ENCODE results near the gene TUT7.

Gene TUT7

DNA sequence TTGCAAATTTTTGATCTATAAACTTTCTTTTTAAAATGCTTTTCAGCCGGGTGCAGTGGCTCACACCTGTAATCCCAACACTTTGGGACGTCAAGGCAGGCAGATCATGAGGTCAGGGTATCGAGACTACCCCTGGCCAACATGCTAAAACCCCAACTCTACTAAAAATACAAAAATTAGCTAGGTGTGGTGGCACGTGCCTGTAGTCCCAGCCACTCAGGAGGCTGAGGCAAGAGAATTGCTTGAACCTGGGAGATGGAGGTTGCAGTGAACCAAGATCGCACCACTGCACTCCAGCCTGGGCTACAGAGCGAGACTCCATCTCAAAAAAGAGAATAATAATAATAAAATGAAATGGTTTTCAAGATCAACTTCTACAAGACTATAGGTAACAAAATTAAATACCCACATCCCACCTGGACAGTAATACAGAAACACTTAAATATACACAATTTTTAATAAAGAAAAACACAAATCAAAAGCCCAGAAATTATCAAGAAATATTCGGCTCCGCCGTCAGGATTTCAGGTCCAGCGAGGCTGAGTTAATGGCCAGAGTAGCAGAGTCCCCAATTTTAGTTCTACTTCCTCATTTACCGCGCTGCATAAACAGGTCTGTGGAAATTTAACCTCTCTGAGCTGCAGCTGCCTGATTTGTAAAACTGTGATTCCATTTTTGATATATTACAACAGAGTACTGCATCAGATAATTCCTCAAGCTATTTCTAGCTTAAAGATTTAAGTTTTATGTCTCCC is 4.0 kb downstream of the TUT7 start:
- in situ Hi-C loops (cut with HindIII; ENCODE audit: low pct_ligation_motif_present, low pct_unique_long_range_greater_than_20kb, low sequenced_read_pairs): no loop called here
- DNase-seq: no peak

DNA sequence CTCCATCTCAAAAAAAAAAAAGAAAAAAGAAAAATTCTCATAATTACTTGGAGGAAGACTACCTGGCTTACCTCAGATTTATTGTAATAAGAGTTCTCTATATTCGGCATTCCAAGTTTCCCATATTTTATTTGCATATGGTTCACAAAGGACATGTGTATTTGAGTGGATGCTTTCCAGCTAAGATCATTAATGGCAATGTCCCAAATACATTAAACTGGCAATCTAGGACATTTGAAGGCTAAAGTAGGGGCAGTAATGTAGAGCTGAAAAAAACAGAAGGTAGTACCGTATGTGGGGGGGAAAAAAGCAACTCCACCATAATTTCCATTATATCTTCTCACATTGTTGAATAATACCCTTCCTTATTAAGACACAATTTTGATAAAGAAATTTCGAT is 4.9 kb downstream of the TUT7 start:
- in situ Hi-C loops (cut with HindIII; ENCODE audit: low pct_ligation_motif_present, low pct_unique_long_range_greater_than_20kb, low sequenced_read_pairs): no loop called here
- DNase-seq: no peak

DNA sequence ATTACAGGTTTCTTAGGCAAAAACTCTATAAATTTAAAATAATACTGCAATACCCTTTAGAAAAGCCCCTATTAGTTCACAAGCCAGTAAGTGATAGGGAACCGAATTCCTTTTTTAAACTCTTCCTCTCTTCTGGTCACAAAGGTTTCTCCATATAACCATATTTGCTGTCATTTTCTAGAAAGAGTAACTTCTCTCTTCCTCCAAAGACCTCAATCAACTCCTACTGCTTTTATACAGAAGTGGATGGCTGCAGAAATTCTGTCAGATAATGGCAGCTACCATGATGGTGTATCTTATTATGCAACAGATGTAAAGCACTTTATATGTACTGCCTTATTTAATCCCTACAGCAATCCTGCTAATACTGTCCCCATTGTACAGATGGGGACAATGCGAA is 6.2 kb downstream of the TUT7 start:
- in situ Hi-C loops (cut with HindIII; ENCODE audit: low pct_ligation_motif_present, low pct_unique_long_range_greater_than_20kb, low sequenced_read_pairs): no loop called here
- DNase-seq: no peak

DNA sequence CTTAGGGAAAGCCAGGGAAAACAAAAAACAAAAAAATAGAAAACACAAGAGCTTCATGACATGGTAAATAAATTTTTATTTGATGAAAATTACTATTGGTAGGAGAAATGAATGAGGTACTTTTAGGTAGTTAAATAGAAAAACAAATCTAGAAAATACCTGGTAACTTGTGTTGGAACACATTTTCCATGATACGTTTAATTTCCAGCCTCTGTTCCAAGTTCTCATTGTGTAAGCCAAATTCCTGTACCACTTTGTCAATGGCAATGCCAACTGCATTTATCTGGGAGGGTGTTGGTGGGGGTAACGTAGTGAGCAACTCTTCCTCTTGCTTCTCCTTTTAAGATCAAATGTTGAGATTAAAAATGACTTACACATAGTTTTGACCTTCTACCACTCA is 9.4 kb downstream of the TUT7 start:
- no peak for DNase-seq
- in situ Hi-C loops (cut with HindIII; ENCODE audit: low pct_ligation_motif_present, low pct_unique_long_range_greater_than_20kb, low sequenced_read_pairs): no loop called here

DNA sequence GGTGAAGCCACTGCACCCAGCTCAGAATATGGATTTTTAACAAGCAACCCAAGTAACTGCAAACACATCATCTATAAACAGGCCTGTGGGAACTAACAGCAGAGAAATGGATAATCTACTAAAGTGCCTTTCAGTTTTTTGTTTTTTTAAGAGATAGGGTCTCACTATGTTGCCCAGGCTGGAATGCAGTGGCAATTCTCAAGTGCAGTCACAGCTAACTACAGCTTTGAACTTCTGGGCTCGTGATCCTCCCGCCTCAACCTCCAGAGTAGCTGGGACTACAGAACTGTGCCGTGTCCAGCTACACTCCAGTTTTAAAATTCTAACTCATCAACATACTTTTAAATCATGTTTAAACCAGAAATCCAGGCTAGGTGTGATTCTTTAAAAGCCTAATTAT is 11.9 kb downstream of the TUT7 start:
- DNase-seq: no peak
- in situ Hi-C loops (cut with HindIII; ENCODE audit: low pct_ligation_motif_present, low pct_unique_long_range_greater_than_20kb, low sequenced_read_pairs): no loop called here

DNA sequence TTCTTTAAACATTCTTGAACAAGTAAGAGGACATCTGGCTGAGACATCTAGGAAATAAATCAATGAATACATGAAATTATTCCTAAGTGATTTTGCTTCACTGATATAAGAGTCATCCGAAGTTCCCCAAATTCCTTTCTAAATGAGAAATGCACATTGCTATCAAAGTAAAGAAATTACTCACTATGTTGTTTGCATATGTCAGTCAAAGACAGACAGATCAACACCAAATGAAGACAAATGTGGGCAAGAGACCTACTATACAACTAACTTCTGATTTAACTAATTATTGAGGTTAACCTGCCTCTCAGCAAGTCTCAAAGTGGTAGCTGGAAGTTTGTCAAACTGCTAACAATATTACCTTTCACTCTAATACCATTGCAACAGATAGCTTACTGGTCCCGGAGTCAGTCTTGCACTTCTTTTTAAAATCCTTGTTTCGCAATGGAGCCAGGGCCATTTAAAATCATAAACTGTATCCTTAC is 13.2 kb downstream of the TUT7 start:
- in situ Hi-C loops (cut with HindIII; ENCODE audit: low pct_ligation_motif_present, low pct_unique_long_range_greater_than_20kb, low sequenced_read_pairs): no loop called here
- peak; percentile 78 for DNase-seq

DNA sequence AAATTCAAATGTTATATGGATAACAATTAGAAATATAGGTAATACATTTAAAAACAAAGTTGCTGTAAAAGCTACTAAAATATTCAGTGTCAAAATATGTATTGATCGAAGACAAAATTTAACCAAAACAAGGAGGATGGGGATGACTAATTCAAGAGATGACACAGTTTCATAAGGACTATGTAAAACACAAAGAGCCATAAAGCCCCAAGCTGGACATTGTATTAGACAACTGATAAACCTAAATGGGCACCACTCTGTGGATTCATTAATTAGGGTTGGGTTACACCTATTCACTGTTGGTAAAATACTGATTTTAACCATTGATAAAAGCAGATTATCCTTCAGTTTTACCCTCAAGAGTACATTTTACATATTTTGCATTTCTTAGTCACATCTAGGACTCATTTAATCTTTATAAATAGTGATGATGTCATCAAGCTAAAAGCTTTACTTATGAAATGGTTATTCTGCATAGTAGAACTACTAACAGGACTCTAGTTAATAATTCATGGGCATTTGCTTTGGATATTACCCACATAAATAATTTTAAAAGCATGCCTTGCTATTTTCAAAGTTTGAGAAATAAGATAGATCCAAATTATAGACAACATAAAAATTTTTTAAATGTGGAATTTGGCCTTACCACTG is 13.7 kb downstream of the TUT7 start:
- DNase-seq: no peak
- in situ Hi-C loops (cut with HindIII; ENCODE audit: low pct_ligation_motif_present, low pct_unique_long_range_greater_than_20kb, low sequenced_read_pairs): no loop called here

DNA sequence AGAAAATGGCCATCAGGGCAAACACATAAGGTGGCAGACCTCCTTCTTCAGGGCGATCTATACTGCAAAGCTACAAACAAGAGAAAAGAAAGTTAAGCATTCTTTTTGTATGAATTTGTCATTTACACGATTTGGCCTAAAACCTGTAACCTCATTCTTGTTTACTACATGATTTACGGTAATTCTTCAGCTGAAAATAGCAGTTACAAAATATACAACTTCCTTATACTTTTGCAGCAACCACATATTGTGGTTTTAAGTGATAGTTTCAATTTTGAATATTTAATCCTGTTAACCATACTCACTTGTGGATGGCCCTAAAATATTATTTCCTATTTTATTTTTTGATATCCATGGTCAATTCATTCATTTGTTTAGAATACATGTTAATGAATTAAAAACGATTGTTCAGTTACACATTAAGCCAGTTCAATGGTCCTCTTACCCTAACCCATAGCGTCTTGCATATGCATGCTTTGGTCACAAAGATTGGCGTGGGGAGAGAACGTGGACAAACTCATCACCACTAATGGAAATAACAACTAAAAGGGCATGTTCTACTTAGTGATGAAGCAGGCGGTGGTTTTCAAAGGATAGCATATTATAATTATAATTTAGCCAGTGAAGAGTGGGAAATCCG is 16.6 kb downstream of the TUT7 start:
- in situ Hi-C loops (cut with HindIII; ENCODE audit: low pct_ligation_motif_present, low pct_unique_long_range_greater_than_20kb, low sequenced_read_pairs): no loop called here
- no peak for DNase-seq

DNA sequence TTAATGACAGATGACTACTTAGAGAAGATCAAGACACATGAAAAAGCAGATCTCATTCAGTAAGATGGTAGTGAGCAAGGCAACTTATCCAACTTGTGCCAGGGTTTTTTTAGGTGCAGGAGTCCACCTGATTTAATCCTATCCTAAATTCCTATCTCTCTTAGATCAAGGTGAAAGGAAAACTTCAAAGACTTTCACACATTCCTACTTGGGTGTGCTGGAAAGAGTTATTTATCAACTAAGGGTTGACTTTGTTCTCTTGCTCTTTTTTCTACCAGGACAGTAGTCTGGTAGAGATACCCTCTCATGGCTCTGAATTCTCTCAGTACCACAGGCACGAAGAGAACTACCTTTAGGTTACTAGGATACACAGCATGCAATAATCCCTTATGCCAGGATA is 18.2 kb downstream of the TUT7 start:
- in situ Hi-C loops (cut with HindIII; ENCODE audit: low pct_ligation_motif_present, low pct_unique_long_range_greater_than_20kb, low sequenced_read_pairs): no loop called here
- DNase-seq: no peak

DNA sequence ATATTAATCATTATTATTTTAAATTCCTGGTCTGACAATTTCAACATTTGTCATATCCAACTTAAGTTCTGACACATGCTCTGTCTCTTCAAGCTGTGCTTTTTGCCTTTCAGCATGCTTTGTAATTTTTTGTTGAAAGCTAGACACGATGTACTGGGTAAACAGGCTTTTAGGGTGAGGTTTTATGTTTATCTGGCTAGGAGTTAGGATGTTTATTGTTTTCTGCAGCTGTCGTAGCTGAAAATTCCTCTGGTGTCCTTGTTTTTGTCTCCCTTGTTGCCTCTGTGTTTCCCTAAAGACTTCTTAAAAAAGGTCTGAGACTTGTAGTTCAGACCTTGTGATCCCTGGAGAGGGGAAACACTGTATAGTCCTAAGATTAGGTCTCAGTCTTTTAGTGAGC is 20.6 kb downstream of the TUT7 start:
- in situ Hi-C loops (cut with HindIII; ENCODE audit: low pct_ligation_motif_present, low pct_unique_long_range_greater_than_20kb, low sequenced_read_pairs): no loop called here
- no peak for DNase-seq

DNA sequence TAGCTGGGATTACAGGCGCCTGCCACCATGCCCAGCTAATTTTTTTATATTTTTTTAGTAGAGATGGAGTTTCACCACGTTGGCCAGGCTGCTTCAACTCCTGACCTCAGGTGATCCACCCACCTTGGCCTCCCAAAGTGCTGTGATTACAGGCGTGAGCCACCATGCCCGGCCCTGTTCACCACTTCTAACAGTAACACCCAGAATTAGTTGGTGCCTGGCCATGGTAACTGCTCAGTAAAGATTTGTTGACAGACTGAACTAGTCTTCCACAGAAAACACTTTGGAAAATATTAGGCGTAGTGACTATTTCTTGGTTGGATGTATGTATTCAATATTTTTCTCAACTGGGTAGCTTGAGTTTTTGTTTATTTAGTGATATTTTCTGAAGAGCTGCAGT is 24.0 kb downstream of the TUT7 start:
- in situ Hi-C loops (cut with HindIII; ENCODE audit: low pct_ligation_motif_present, low pct_unique_long_range_greater_than_20kb, low sequenced_read_pairs): no loop called here
- no peak for DNase-seq

DNA sequence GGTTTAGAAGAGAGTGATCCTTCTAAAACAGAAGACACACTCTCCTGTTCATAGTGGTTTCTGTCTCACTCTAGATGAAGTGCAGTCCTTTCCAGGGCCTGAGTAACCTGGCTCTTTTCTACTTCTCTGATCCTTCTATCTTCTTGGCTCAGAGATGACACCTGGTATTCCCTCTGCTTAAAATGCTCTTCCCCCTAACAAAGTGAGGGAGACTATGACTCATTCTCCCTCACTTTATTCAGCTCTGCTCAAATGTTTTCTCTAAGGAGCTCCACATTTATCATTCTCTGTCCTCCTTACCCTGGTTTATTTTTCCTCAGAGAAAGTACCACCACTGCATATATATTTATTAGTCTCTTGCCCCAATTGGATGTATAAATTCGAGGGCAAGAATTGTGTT is 24.6 kb downstream of the TUT7 start:
- in situ Hi-C loops (cut with HindIII; ENCODE audit: low pct_ligation_motif_present, low pct_unique_long_range_greater_than_20kb, low sequenced_read_pairs): no loop called here
- no peak for DNase-seq

DNA sequence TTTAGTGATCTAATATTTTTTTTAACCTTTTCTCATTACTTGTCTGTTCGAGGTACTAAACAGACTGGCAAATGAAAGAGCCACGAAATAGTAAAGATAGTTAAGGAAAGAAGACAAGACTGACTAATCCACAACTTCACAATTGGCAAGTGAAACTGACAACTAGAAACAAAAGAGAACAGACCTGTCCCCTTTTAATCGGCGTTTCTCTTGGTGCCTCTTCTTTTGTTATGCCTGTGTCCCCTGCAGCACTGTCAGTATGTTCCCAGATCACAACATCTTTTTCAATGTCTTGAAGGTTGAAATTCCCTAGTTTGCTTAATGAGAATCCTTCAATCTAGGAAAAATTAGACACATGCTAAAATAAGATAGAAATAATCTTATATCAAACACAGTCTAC is 26.1 kb downstream of the TUT7 start:
- DNase-seq: no peak
- in situ Hi-C loops (cut with HindIII; ENCODE audit: low pct_ligation_motif_present, low pct_unique_long_range_greater_than_20kb, low sequenced_read_pairs): no loop called here

DNA sequence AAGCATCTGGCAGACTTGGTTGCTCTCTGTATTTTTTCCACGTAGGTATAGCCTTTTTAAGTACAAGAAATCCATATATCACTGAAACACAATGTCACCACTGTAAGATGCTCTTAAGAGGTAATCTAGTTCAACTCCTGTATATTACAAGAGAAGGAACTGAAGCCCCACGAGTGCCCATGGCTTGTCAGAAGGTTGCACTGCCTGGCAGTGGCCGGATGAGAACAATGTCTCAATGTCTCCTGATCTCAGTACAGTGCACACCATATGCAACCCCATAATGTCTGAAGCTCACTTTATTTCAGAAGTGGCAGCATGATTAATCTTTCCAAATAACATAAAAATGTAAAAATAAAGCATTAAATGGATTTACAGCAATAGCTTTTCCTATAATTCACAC is 27.7 kb downstream of the TUT7 start:
- no peak for DNase-seq
- in situ Hi-C loops (cut with HindIII; ENCODE audit: low pct_ligation_motif_present, low pct_unique_long_range_greater_than_20kb, low sequenced_read_pairs): no loop called here

DNA sequence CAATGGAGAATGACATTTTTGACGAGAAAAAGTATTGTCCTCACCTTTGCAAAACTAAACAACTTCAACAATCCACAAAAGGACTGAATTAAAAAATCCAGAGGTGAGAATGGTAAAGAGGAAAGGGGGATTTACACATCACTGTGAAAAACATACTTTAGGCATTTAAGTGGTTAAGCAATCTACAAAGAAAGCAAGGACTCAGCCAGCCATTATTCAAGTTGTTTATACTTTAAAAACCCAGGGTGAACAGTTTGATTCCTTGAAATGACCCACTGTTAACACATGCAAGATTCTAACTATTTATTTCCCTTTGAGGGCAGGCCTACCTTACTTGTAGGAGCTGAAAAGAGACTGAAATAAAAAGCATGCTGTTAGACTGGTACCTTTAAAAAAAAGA is 29.3 kb downstream of the TUT7 start:
- no peak for DNase-seq
- in situ Hi-C loops (cut with HindIII; ENCODE audit: low pct_ligation_motif_present, low pct_unique_long_range_greater_than_20kb, low sequenced_read_pairs): no loop called here

DNA sequence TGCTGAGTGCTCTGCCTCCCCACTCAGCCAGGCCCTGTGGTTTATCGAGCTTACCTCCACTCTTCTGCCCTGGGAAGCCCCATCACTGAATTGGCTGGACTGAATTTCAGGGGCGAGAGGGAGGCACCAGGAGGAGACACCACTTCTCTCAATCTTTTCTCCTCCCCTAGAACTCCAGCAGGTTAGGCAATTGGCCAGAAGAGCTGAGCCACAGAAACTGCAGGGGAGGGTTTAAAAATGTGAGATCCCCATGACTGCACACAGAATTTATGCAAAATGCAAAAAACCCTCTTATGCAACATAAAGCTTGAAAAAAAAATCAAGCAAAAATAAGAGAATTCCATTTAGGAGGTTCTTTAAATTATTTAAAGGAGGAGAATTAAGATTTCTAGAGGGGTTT is 29.9 kb downstream of the TUT7 start:
- in situ Hi-C loops (cut with HindIII; ENCODE audit: low pct_ligation_motif_present, low pct_unique_long_range_greater_than_20kb, low sequenced_read_pairs): no loop called here
- no peak for DNase-seq

DNA sequence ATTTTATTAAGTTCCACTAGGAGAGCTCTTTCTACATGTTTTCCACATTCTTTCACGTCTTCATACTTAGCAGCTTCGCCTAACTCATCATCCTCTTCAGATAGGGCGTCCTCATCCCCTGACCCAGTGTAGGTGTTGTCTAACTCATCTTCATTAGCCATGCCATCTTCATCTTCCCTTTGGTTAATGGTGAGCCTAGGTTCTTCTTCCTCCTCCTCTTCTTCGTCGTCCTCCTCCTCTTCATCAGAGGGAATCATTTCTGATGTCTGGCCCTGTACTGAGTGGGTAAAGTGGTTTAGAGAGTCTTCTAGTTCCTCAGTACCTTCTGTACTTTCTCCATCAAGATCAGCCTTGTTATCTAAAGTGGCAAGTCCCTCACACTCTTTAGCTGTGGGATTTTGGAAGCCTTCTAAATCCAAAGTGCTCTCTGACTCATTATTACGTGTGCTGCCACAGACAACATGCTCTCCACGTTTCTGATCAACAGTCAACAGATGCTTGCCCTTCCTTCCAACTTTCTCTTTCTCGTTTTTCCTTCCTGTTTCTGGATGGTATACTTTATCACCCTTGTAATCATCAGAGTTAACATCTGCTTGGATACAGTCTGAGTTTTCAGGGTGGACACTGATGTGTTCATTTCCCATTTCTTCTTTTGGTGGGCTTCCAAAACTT is 31.1 kb downstream of the TUT7 start:
- no peak for DNase-seq
- in situ Hi-C loops (cut with HindIII; ENCODE audit: low pct_ligation_motif_present, low pct_unique_long_range_greater_than_20kb, low sequenced_read_pairs): no loop called here

DNA sequence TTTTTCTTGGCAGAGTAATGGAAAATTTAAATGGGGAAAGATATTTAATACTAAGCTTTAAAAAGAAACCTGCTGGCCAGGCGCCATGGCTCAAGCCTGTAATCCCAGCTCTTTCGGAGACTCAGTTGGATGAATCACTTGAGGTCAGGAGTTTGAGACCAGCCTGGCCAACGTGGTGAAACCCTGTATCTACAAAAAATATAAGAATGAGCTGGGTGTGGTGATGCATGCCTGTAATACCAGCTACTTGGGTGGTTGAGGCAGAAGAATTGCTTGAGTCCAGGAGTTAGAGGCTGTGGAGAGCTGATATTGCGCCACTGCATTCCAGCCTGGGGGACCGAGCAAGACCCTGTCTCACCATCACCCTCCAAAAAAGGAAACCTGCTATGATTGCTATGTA is 32.8 kb downstream of the TUT7 start:
- peak; percentile 20 for DNase-seq
- in situ Hi-C loops (cut with HindIII; ENCODE audit: low pct_ligation_motif_present, low pct_unique_long_range_greater_than_20kb, low sequenced_read_pairs): no loop called here

DNA sequence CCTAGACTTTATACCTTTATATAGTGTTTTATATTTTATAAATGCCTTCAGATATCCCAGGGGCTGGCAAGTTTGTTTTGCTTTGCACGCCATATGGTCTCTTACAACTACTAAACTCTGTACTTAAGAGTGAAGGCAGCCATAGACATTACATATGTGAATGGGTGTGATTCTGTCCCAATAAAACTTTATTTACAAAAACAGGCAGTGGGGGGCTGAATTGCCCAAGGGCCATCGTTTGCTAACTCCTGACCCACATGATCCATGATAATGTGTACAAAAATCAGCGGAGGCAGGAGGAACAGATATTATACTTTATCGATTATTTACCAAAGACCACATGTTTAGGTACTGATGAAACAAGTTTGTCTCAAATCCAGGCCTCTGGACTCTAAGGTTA is 36.0 kb downstream of the TUT7 start:
- no peak for DNase-seq
- in situ Hi-C loops (cut with HindIII; ENCODE audit: low pct_ligation_motif_present, low pct_unique_long_range_greater_than_20kb, low sequenced_read_pairs): no loop called here

Measured in ACHN (cell line).